PC-9 (cell line): Measurements from ENCODE around the gene ZFX. TPM values are rescaled to one million over a fixed set of nuclear protein-coding genes. Genes with fewer than 3 reads are reported as not detected.

Source experiments
- BruUV-seq: library from RNA; stranded (reverse); fragments of 400-500 nt; replicated peaks from 2 replicates; lab custom pipeline; 2021; lab: Mats Ljungman, UMichigan
- CTCF ChIA-PET: fragments of 300-600 bp; sonication (Branson Sonifier 250); formaldehyde crosslinking; loops from one replicate; lab custom pipeline; 2022; ENCODE audit warnings: antibody characterized with exemption; lab: Charles Lee
- POLR2A ChIA-PET: fragments of 300-600 bp; sonication (Branson Sonifier 250); formaldehyde crosslinking; loops from one replicate; lab custom pipeline; 2022; ENCODE audit warnings: antibody characterized with exemption; ENCODE audit not compliant: unreplicated experiment; lab: Charles Lee
- DNase-seq, 2 experiments: peaks; one replicate each; pipeline versions ENCODE4 v3.0.0 to v3.0.0-alpha.2; 2015 to 2022; ENCODE audit warnings: mixed read lengths in 1 of 2
- H2AFZ ChIP-seq: fragments of 200-600 bp; sonication (generic); 2 replicates; pipeline ENCODE4 v1.8.1; 2017; ENCODE audit warnings: antibody characterized with exemption
- H3F3A ChIP-seq: fragments of 200-600 bp; sonication (generic); 2 replicates; pipeline ENCODE4 v1.8.1; 2017; ENCODE audit warnings: antibody characterized with exemption, mild to moderate bottlenecking, low read depth; ENCODE audit not compliant: insufficient read depth
- H3K27ac ChIP-seq: fragments of 200-600 bp; sonication (generic); 2 replicates; pipeline ENCODE4 v1.6.1; 2016; ENCODE audit warnings: mixed run types
- H3K27me3 ChIP-seq: fragments of 200-600 bp; sonication (generic); 2 replicates; pipeline ENCODE4 v1.6.1; 2016; ENCODE audit warnings: low read depth, mixed run types; ENCODE audit not compliant: insufficient read depth
- H3K36me3 ChIP-seq: fragments of 200-600 bp; sonication (generic); 2 replicates; pipeline ENCODE4 v1.6.1; 2016; ENCODE audit warnings: low read depth, mixed run types
- H3K4me1 ChIP-seq: fragments of 200-600 bp; sonication (generic); replicated peaks from 2 replicates; pipeline ENCODE4 v1.6.1; 2016; ENCODE audit warnings: mixed run types; ENCODE audit not compliant: insufficient read depth
- H3K4me2 ChIP-seq: fragments of 200-600 bp; sonication (generic); 2 replicates; pipeline ENCODE4 v1.6.1; 2017; ENCODE audit warnings: mixed run types
- H3K4me3 ChIP-seq: fragments of 200-600 bp; sonication (generic); 2 replicates; pipeline ENCODE4 v1.6.1; 2016; ENCODE audit warnings: mixed run types
- H3K79me2 ChIP-seq: fragments of 200-600 bp; sonication (generic); 2 replicates; pipeline ENCODE4 v1.6.1; 2017; ENCODE audit warnings: low read depth, mixed run types
- H3K9me2 ChIP-seq: fragments of 200-600 bp; sonication (generic); 2 replicates; pipeline ENCODE4 v1.8.1; 2017; ENCODE audit warnings: mild to moderate bottlenecking; ENCODE audit not compliant: insufficient read depth
- H3K9me3 ChIP-seq: fragments of 200-600 bp; sonication (generic); 2 replicates; pipeline ENCODE4 v1.8.1; 2016; ENCODE audit warnings: low read depth; ENCODE audit not compliant: insufficient read depth
- H4K20me1 ChIP-seq: fragments of 200-600 bp; sonication (generic); 2 replicates; pipeline ENCODE4 v1.8.1; 2017; ENCODE audit not compliant: insufficient read depth
- EZH2 ChIP-seq: fragments of 200-600 bp; sonication (generic); IDR thresholded peaks from 2 replicates; pipeline ENCODE4 v1.8.0; 2017; ENCODE audit warnings: antibody characterized with exemption, low read depth
- intact Hi-C: fragments of 100-400 bp; cut with micrococcal nuclease; formaldehyde crosslinking; loops from one replicate; pipeline ENCODE4 v1.10.0; 2022; ENCODE audit not compliant: unreplicated experiment
- total RNA-seq: library from RNA; stranded (reverse); gene quantifications from 2 replicates; pipeline ENCODE4 v1.2.3, GENCODE V29; 2021
- TF ChIP-seq, protein P1 (sequence below): fragments of 200-600 bp; sonication (generic); conservative IDR thresholded peaks from 2 replicates; pipeline ENCODE4 v1.6.1; 2017; ENCODE audit warnings: mixed run types, antibody characterized with exemption, mild to moderate bottlenecking, moderate library complexity

The ZFX gene
- total RNA-seq, 1 experiment from 2014 or later, result 39.6 TPM

GRCh38 chrX:24235084-24235710 lies 85.7 kb downstream of the ZFX start:
- no peaks in the 10 kb centered on the region for H3K79me2 ChIP-seq
- DNase-seq, result no peak
- CTCF ChIA-PET, result no interaction called here
- intact Hi-C loops, result no loop called here
- H3K4me2 ChIP-seq, result no peak overlapping the region
- H3K27ac ChIP-seq, result no peak overlapping the region
- TF ChIP-seq EZH2, result no peak
- no peak overlapping the region for H3K4me3 ChIP-seq
- H4K20me1 ChIP-seq, result no peaks in the 10 kb centered on the region
- H3F3A ChIP-seq, result no peaks in the 10 kb centered on the region
- no peaks in the 10 kb centered on the region for H3K36me3 ChIP-seq
- H3K9me2 ChIP-seq, result no peaks in the 10 kb centered on the region
- no peaks in the 10 kb centered on the region for H3K4me1 ChIP-seq
- H3K9me3 ChIP-seq, result no peaks in the 10 kb centered on the region
- POLR2A ChIA-PET, result interaction anchor here (0.5 kb wide), 1 partner anchor 151 kb away, joined by 3 read pairs; no protein-coding TSS in a partner anchor
- BruUV-seq, result no TSS peak
- no peaks in the 10 kb centered on the region for H3K27me3 ChIP-seq
- no peak overlapping the region for H2AFZ ChIP-seq

DNA sequence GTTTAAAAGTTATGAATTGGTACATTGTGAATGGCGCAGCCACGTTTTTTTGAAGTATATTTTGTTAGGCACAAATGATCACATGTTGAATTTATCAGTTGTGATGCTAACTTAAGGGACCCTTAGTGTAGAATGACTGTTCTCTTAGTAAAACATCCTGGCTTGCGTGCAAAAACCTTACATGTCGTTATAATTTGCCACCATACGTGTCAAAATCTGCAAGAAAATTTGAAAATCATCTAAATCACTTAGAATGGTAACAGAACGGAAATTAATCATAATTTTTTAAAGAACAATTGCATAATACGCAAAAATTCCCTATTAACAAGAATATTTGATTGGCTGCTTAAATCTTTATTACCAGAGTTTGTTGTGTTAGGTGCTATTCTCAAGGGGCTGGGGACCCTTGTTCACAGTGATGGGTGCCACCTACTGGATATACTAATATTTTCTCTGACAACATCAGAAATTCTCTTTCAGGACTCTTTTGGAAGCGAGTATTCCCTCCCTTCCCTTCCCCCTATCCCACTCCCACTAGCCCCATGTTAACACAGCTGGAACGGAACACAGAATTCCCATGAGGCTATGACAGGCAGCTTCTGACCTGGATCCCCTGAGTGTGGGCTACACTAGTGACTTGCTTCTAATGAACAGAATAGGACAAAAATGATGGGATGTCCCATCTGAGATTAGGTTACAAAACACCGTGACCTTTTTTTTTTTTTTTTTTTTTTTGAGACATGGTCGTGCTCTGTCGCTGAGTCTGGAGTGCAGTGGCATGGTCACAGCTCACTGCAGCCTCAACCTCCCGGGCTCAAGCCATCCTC lies 92.5 kb downstream of the ZFX start:
- CTCF ChIA-PET, result no interaction called here
- no peak for DNase-seq
- TF ChIP-seq, protein P1, sequence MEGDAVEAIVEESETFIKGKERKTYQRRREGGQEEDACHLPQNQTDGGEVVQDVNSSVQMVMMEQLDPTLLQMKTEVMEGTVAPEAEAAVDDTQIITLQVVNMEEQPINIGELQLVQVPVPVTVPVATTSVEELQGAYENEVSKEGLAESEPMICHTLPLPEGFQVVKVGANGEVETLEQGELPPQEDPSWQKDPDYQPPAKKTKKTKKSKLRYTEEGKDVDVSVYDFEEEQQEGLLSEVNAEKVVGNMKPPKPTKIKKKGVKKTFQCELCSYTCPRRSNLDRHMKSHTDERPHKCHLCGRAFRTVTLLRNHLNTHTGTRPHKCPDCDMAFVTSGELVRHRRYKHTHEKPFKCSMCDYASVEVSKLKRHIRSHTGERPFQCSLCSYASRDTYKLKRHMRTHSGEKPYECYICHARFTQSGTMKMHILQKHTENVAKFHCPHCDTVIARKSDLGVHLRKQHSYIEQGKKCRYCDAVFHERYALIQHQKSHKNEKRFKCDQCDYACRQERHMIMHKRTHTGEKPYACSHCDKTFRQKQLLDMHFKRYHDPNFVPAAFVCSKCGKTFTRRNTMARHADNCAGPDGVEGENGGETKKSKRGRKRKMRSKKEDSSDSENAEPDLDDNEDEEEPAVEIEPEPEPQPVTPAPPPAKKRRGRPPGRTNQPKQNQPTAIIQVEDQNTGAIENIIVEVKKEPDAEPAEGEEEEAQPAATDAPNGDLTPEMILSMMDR, result peak; percentile 55
- TF ChIP-seq EZH2, result no peak
- Histone ChIP-seq H3K36me3 (no peaks in the 10 kb centered on the region), H3K79me2 (no peaks in the 10 kb centered on the region), H3K4me2 (no peak overlapping the region), H3K4me1 (no peaks in the 10 kb centered on the region), H2AFZ (no peak overlapping the region), H3K27me3 (no peaks in the 10 kb centered on the region), H3K4me3 (no peak overlapping the region), H3K9me3 (no peaks in the 10 kb centered on the region), H4K20me1 (no peaks in the 10 kb centered on the region), H3K27ac (no peak overlapping the region), H3K9me2 (no peaks in the 10 kb centered on the region), H3F3A (no peaks in the 10 kb centered on the region)
- intact Hi-C loops, result loop anchor here (1.0 kb wide), 1 partner anchor 160 kb away; no protein-coding TSS in a partner anchor
- POLR2A ChIA-PET, result no interaction called here
- no TSS peak for BruUV-seq

DNA sequence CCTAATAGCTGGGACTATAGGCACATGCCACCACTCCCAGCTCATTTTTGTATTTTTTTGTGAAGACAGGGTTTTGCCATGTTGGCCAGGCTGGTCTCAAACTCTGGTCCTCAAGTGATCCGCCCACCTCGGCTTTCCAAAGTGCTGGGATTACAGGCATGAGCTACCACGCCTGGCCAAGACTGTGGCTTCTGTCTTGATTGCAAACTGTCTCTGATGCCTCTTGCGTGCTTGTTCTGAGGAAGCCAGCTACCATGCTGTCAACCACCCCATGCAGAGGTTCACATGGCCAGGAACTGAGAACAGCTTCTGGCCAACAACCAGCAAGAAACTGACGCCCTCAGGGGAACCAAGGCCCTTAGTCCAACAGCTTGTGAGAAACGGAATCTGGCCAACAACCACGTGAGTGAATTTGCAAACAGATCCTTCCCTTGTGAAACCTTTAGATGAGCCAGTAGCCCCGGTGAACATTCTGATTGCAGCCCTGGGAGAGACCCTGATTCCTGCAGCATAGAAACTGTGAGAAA lies 93.2 kb downstream of the ZFX start:
- intact Hi-C loops, result loop anchor here (1.0 kb wide), 1 partner anchor 160 kb away; no protein-coding TSS in a partner anchor
- Histone ChIP-seq H3K4me2 (no peak overlapping the region), H3K27ac (no peak overlapping the region), H3K4me1 (no peaks in the 10 kb centered on the region), H3K27me3 (no peaks in the 10 kb centered on the region), H3K4me3 (no peak overlapping the region), H3K9me2 (no peaks in the 10 kb centered on the region), H3F3A (no peaks in the 10 kb centered on the region), H4K20me1 (no peaks in the 10 kb centered on the region), H3K36me3 (no peaks in the 10 kb centered on the region), H3K9me3 (no peaks in the 10 kb centered on the region), H2AFZ (no peak overlapping the region), H3K79me2 (no peaks in the 10 kb centered on the region)
- TF ChIP-seq EZH2, result no peak
- TF ChIP-seq, protein P1, result no peak
- DNase-seq, result no peak
- CTCF ChIA-PET, result no interaction called here
- POLR2A ChIA-PET, result no interaction called here
- no TSS peak for BruUV-seq
